GM23338 (cell line): ENCODE data around the gene MPL. TPM values are rescaled to one million over a fixed set of nuclear protein-coding genes. Genes with fewer than 3 reads are reported as not detected.

Source experiments
- ATAC-seq: fragments of 200-7000 bp; cut with Tn5 transposase; 3 replicates; pipeline ENCODE4 v1.9.1; 2020
- DNase-seq: peaks from one replicate; pipeline ENCODE4 v3.0.0-alpha.2; 2015; ENCODE audit warnings: low spot score
- H2AFZ ChIP-seq: fragments of 200-600 bp; sonication (generic); 2 replicates; pipeline ENCODE4 v1.8.0; 2016; ENCODE audit warnings: antibody characterized with exemption, mild to moderate bottlenecking, moderate library complexity
- H3F3A ChIP-seq: fragments of 200-600 bp; sonication (generic); replicated peaks from 2 replicates; pipeline ENCODE4 v1.8.0; 2017; ENCODE audit warnings: antibody characterized with exemption, mixed run types, low read depth
- H3K27ac ChIP-seq: fragments of 200-600 bp; sonication (generic); 2 replicates; pipeline ENCODE4 v1.6.1; 2016; ENCODE audit warnings: low read depth
- H3K27me3 ChIP-seq: fragments of 200-600 bp; sonication (generic); 2 replicates; pipeline ENCODE4 v1.8.0; 2016; ENCODE audit warnings: mild to moderate bottlenecking, mixed run types, moderate library complexity; ENCODE audit not compliant: insufficient read depth
- H3K36me3 ChIP-seq: fragments of 200-600 bp; sonication (generic); 2 replicates; pipeline ENCODE4 v1.8.0; 2016; ENCODE audit warnings: mild to moderate bottlenecking; ENCODE audit not compliant: insufficient read depth
- H3K4me1 ChIP-seq: fragments of 200-600 bp; sonication (generic); 2 replicates; pipeline ENCODE4 v1.8.0; 2016; ENCODE audit warnings: mild to moderate bottlenecking, moderate library complexity; ENCODE audit not compliant: insufficient read depth
- H3K4me2 ChIP-seq: fragments of 200-600 bp; sonication (generic); 2 replicates; pipeline ENCODE4 v1.7.1; 2017; ENCODE audit warnings: mixed run types
- H3K4me3 ChIP-seq: fragments of 200-600 bp; sonication (generic); 2 replicates; pipeline ENCODE4 v1.6.1; 2016; ENCODE audit warnings: mixed run types
- H3K79me2 ChIP-seq: fragments of 200-600 bp; sonication (generic); replicated peaks from 2 replicates; pipeline ENCODE4 v1.8.0; 2017; ENCODE audit warnings: mild to moderate bottlenecking; ENCODE audit not compliant: insufficient read depth
- H3K9me2 ChIP-seq: fragments of 200-600 bp; sonication (generic); 2 replicates; pipeline ENCODE4 v1.8.0; 2017; ENCODE audit not compliant: insufficient read depth
- H4K20me1 ChIP-seq: fragments of 200-600 bp; sonication (generic); replicated peaks from 2 replicates; pipeline ENCODE4 v1.8.0; 2017; ENCODE audit warnings: mild to moderate bottlenecking; ENCODE audit not compliant: insufficient read depth
- H3K27ac Mint-ChIP-seq: 2 replicates; pipeline ENCODE4 v1.8.0; 2020; ENCODE audit warnings: inconsistent platforms, mild to moderate bottlenecking, moderate library complexity, mixed read lengths
- H3K27me3 Mint-ChIP-seq: 3 replicates; pipeline ENCODE4 v1.8.0; 2022; ENCODE audit warnings: low read depth, mild to moderate bottlenecking, moderate library complexity, mixed read lengths, inconsistent platforms; ENCODE audit not compliant: insufficient read depth, poor library complexity
- H3K36me3 Mint-ChIP-seq: 3 replicates; pipeline ENCODE4 v1.8.0; 2021; ENCODE audit warnings: low read depth, mild to moderate bottlenecking, inconsistent platforms, moderate library complexity, mixed read lengths
- H3K4me1 Mint-ChIP-seq: 3 replicates; pipeline ENCODE4 v1.8.0; 2020; ENCODE audit warnings: mild to moderate bottlenecking, inconsistent platforms, mixed read lengths
- H3K4me3 Mint-ChIP-seq: 3 replicates; pipeline ENCODE4 v1.8.0; 2021; ENCODE audit warnings: moderate library complexity, mild to moderate bottlenecking, inconsistent platforms, mixed read lengths
- H3K9me3 Mint-ChIP-seq: 3 replicates; pipeline ENCODE4 v1.8.0; 2020; ENCODE audit warnings: moderate library complexity, mild to moderate bottlenecking, inconsistent platforms, mixed read lengths
- CREB1 ChIP-seq: fragments of 250-450 bp; sonication (Bioruptor Pico); IDR thresholded peaks from 2 replicates; pipeline ENCODE4 v1.5.0; 2020; ENCODE audit warnings: low read depth, mild to moderate bottlenecking, moderate library complexity
- EZH2phosphoT487 ChIP-seq: fragments of 200-600 bp; sonication (generic); IDR thresholded peaks from one replicate; pipeline ENCODE4 v1.8.1; 2018; ENCODE audit warnings: antibody characterized with exemption; ENCODE audit not compliant: unreplicated experiment
- JUNB ChIP-seq: IDR thresholded peaks from one replicate; pipeline ENCODE4 v1.6.1; 2016; ENCODE audit warnings: antibody characterized with exemption; ENCODE audit not compliant: unreplicated experiment
- POLR2AphosphoS5 ChIP-seq: IDR thresholded peaks from 2 replicates; pipeline ENCODE4 v1.6.1; 2016; ENCODE audit warnings: antibody characterized with exemption, low read depth
- ZNF331 ChIP-seq: fragments of 250-450 bp; sonication (Bioruptor Pico); IDR thresholded peaks from 2 replicates; pipeline ENCODE4 v1.5.0; 2020; ENCODE audit warnings: low read depth, mild to moderate bottlenecking, moderate library complexity
- polyA plus RNA-seq: library from polyadenylated mRNA; unstranded; fragments of >200 nt; fragmentation: Nextera tagmentation; extraction: Ambion mirVana; gene quantifications from 2 replicates; pipeline ENCODE4 v1.2.1, GENCODE V29; 2016
- total RNA-seq: library from RNA; depleted of rRNA; stranded (reverse); fragments of >200 nt; shearing (Covaris generic); gene quantifications from 2 replicates; pipeline ENCODE4 v1.2.3, GENCODE V29; 2014
- TF ChIP-seq, protein P1 (sequence below), 2 experiments: fragments of 200-600 bp in 1 of 2; sonication (generic) in 1 of 2; conservative IDR thresholded peaks; 2 replicates each; pipeline versions ENCODE4 v1.5.1 to v1.6.1; 2016 to 2017; ENCODE audit warnings: antibody characterized with exemption in 2 of 2, low read depth in 2 of 2, mild to moderate bottlenecking in 2 of 2, moderate library complexity in 1 of 2
- TF ChIP-seq, protein P2 (sequence below): IDR thresholded peaks from one replicate; pipeline ENCODE4 v1.6.1; 2018; ENCODE audit warnings: antibody characterized with exemption; ENCODE audit not compliant: unreplicated experiment

The MPL gene
- total and polyA plus RNA-seq, 2 experiments from 2014 or later = not detected

DNA sequence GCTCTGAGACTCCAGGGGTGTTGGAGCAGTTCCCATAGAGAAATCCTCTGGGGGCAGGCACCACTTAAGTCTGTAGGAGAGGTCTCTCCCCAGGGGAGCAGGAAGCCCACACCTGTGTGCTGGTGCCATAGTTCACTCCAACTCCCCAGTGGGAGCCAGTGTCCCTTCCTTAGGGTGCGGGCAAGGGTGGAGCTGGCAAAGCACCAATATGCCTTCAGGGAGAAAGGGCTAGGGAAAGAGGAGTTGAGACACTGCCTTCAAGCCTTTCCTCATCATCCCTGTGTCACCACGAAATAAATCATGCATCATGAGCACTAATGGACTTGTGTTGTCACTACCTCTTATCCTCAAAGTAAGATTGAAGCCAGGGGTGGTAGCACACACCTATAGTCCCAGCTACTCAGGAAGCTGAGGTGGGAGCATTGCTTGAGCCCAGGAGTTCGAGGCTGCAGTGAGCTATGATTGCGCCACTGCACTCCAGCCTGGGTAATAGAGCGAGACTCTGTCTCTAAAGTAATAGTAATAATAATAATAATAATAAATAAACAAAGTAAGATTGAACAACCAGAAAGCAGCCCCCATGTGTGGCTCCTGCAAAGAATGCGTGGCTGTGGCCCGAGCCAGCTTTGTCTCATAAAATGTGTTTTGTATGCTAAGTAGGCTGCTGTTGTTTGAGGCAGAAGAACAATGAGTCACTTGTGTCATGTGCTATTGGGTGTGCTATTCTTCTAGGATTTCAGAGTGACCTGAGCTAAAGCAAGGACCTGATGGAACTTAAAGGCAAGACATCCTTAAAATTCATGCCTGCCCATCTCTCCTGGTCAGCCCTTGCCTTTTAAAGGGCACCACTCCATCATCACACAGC lies 43.5 kb upstream of the MPL start (continued):
- TF ChIP-seq, protein P1, sequence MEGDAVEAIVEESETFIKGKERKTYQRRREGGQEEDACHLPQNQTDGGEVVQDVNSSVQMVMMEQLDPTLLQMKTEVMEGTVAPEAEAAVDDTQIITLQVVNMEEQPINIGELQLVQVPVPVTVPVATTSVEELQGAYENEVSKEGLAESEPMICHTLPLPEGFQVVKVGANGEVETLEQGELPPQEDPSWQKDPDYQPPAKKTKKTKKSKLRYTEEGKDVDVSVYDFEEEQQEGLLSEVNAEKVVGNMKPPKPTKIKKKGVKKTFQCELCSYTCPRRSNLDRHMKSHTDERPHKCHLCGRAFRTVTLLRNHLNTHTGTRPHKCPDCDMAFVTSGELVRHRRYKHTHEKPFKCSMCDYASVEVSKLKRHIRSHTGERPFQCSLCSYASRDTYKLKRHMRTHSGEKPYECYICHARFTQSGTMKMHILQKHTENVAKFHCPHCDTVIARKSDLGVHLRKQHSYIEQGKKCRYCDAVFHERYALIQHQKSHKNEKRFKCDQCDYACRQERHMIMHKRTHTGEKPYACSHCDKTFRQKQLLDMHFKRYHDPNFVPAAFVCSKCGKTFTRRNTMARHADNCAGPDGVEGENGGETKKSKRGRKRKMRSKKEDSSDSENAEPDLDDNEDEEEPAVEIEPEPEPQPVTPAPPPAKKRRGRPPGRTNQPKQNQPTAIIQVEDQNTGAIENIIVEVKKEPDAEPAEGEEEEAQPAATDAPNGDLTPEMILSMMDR (conservative IDR thresholded peaks at IDR 0.05; ENCODE audit: low read depth in 2 of 2) = no peak
- TF ChIP-seq POLR2AphosphoS5 (no peak), ZNF331 (CRISPR knock-in tag) (no peak), EZH2phosphoT487 (no peak)

DNA sequence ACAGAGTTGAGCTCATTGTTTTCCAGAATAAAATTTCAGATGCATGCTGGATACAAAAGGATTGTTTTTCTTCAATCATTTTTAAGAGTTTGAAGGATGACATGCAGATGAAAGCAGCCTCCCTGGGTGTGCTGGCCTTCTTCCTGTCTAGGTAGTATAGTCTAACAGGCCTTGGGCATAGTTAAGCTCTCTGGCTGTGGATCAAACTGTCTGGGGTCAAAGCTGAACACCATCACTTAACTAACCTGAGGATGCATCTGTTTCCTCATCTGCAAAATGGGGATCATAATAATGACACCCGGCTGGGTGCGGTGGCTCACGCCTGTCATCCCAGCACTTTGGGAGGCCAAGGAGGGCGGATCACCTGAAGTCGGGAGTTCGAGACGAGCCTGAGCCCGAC lies 42.9 kb upstream of the MPL start:
- H3K27me3 Mint-ChIP-seq = peaks cover 6% of the 10 kb centered on the region
- H3K4me1 Mint-ChIP-seq = peaks cover 39% of the 10 kb centered on the region
- DNase-seq (no peak), ATAC-seq (no peak)
- H3K36me3 Mint-ChIP-seq = no peaks in the 10 kb centered on the region
- no peak overlapping the region for H3K4me3 Mint-ChIP-seq
- no peaks in the 10 kb centered on the region for H3K36me3 ChIP-seq
- H3K9me3 Mint-ChIP-seq = no peaks in the 10 kb centered on the region
- no peak overlapping the region for H2AFZ ChIP-seq
- H3K9me2 ChIP-seq = peaks cover 6% of the 10 kb centered on the region; the same call in 1 of the 2 replicates
- H3K27me3 ChIP-seq = no peaks in the 10 kb centered on the region
- no peaks in the 10 kb centered on the region for H3K79me2 ChIP-seq
- H3F3A ChIP-seq = no peaks in the 10 kb centered on the region
- TF ChIP-seq CREB1 (CRISPR knock-in tag) (no peak), JUNB (no peak), EZH2phosphoT487 (no peak)
- TF ChIP-seq, protein P2, sequence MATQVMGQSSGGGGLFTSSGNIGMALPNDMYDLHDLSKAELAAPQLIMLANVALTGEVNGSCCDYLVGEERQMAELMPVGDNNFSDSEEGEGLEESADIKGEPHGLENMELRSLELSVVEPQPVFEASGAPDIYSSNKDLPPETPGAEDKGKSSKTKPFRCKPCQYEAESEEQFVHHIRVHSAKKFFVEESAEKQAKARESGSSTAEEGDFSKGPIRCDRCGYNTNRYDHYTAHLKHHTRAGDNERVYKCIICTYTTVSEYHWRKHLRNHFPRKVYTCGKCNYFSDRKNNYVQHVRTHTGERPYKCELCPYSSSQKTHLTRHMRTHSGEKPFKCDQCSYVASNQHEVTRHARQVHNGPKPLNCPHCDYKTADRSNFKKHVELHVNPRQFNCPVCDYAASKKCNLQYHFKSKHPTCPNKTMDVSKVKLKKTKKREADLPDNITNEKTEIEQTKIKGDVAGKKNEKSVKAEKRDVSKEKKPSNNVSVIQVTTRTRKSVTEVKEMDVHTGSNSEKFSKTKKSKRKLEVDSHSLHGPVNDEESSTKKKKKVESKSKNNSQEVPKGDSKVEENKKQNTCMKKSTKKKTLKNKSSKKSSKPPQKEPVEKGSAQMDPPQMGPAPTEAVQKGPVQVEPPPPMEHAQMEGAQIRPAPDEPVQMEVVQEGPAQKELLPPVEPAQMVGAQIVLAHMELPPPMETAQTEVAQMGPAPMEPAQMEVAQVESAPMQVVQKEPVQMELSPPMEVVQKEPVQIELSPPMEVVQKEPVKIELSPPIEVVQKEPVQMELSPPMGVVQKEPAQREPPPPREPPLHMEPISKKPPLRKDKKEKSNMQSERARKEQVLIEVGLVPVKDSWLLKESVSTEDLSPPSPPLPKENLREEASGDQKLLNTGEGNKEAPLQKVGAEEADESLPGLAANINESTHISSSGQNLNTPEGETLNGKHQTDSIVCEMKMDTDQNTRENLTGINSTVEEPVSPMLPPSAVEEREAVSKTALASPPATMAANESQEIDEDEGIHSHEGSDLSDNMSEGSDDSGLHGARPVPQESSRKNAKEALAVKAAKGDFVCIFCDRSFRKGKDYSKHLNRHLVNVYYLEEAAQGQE = no peak
- H4K20me1 ChIP-seq = no peaks in the 10 kb centered on the region
- H3K4me2 ChIP-seq = no peak overlapping the region
- no peak overlapping the region for H3K4me3 ChIP-seq
- H3K4me1 ChIP-seq = peaks cover 36% of the 10 kb centered on the region
- H3K27ac ChIP-seq = no peak overlapping the region
- H3K27ac Mint-ChIP-seq = no peak overlapping the region
